COLO668 (cell line): Measurements from ENCODE around the gene HIKESHI.

ENCODE experiments used
- DNase-seq: peaks from one replicate; lab custom pipeline; 2025; ENCODE audit not compliant: unreplicated experiment; lab: John Stamatoyannopoulos, UW

Gene HIKESHI

GRCh38 chr11:86374069-86374468, 72.0 kb downstream of the HIKESHI start:
- DNase-seq: no peak

- no peak for DNase-seq
Measured at GRCh38 chr11:86374586-86374985, 72.5 kb downstream of the HIKESHI start, which contains the start of gene CCDC81. Gene CCDC81, plus strand, starts transcription at chr11:86374887. Its CDS starts 277 bp downstream, at chr11:86375164.

- DNase-seq: no peak
Measured at GRCh38 chr11:86377972-86378371, 75.9 kb downstream of the HIKESHI start.

GRCh38 chr11:86380295-86381059, 78.4 kb downstream of the HIKESHI start:
- no peak for DNase-seq

GRCh38 chr11:86383041-86383955, 81.3 kb downstream of the HIKESHI start:
- no peak for DNase-seq

- no peak for DNase-seq
Measured at GRCh38 chr11:86386283-86386682, 84.2 kb downstream of the HIKESHI start.

- DNase-seq: no peak
Measured at GRCh38 chr11:86386746-86387145, 84.7 kb downstream of the HIKESHI start.

GRCh38 chr11:86388198-86388597, 86.2 kb downstream of the HIKESHI start:
- DNase-seq: no peak

- DNase-seq: no peak
Measured at GRCh38 chr11:86390487-86390886, 88.4 kb downstream of the HIKESHI start.

GRCh38 chr11:86395061-86395551, 93.1 kb downstream of the HIKESHI start:
- no peak for DNase-seq
